HepG2 (cell line): ENCODE measurements around the gene TOR4A. TPM values are rescaled to one million over a fixed set of nuclear protein-coding genes. Genes with fewer than 3 reads are reported as not detected.
A peak's percentile ranks its signal among the peaks of the same experiment; 100 is the strongest.

Experiments
- ADNP ChIP-seq: sonication (generic); formaldehyde crosslinking; IDR thresholded peaks from 2 replicates; pipeline ENCODE4 v1.4.0; 2020; ENCODE audit warnings: missing genetic modification reagents
- ELF3 ChIP-seq: IDR thresholded peaks from 2 replicates; pipeline ENCODE4 v1.6.1; 2016; ENCODE audit warnings: missing genetic modification reagents, missing compliant biosample characterization
- NR2F1 ChIP-seq, 2 experiments: fragments of 450-650 bp in 1 of 2; formaldehyde crosslinking in 1 of 2; IDR thresholded peaks; 2 replicates each; pipeline versions ENCODE4 v1.5.0 to v1.6.1; 2016 to 2020; ENCODE audit warnings: mild to moderate bottlenecking in 1 of 2, missing compliant biosample characterization in 1 of 2, missing genetic modification reagents in 1 of 2, moderate library complexity in 1 of 2
- NR2F6 ChIP-seq, 2 experiments: IDR thresholded peaks; 2 replicates each; pipeline ENCODE4 v1.6.1; 2016; ENCODE audit warnings: antibody characterized with exemption in 1 of 2, mild to moderate bottlenecking in 1 of 2
- REPIN1 ChIP-seq: sonication (generic); formaldehyde crosslinking; IDR thresholded peaks from 2 replicates; pipeline ENCODE4 v1.8.0; 2022; ENCODE audit warnings: missing genetic modification reagents, low read depth, mild to moderate bottlenecking, borderline replicate concordance
- SP1 ChIP-seq, 2 experiments: fragments of 450-650 bp in 1 of 2; sonication (generic) in 1 of 2; formaldehyde crosslinking in 1 of 2; IDR thresholded peaks; 2 replicates each; pipeline versions ENCODE4 v1.4.0 to v1.6.1; 2016 to 2020; ENCODE audit warnings: missing genetic modification reagents in 1 of 2
- SRF ChIP-seq: IDR thresholded peaks from 2 replicates; pipeline ENCODE4 v1.6.1; 2011; ENCODE audit warnings: mild to moderate bottlenecking, low read depth, low read length, moderate library complexity
- U2AF1 ChIP-seq: fragments of 200-400 bp; formaldehyde crosslinking; optimal IDR thresholded peaks from 2 replicates; pipeline ENCODE3; 2017; ENCODE audit warnings: mild to moderate bottlenecking, low read depth, low read length
- ZNF329 ChIP-seq: sonication (generic); formaldehyde crosslinking; IDR thresholded peaks from 2 replicates; pipeline ENCODE4 v1.9.0; 2021; ENCODE audit warnings: low read depth, mild to moderate bottlenecking, missing genetic modification reagents
- ZNF546 ChIP-seq: sonication (generic); formaldehyde crosslinking; conservative IDR thresholded peaks from 2 replicates; pipeline ENCODE4 v1.8.1; 2023; ENCODE audit warnings: mild to moderate bottlenecking, missing genetic modification reagents
- ZNF563 ChIP-seq: sonication (generic); formaldehyde crosslinking; IDR thresholded peaks from 2 replicates; pipeline ENCODE4 v1.8.0; 2022; ENCODE audit warnings: mild to moderate bottlenecking, moderate library complexity, missing genetic modification reagents
- ZNF749 ChIP-seq: sonication (generic); formaldehyde crosslinking; IDR thresholded peaks from 2 replicates; pipeline ENCODE4 v1.8.0; 2022; ENCODE audit warnings: mild to moderate bottlenecking, missing genetic modification reagents, moderate library complexity, borderline replicate concordance
- polyA plus RNA-seq, 8 experiments: library from polyadenylated mRNA; depleted of rRNA in 3 of 8; stranded (reverse) in 7 of 8; unstranded in 1 of 8; fragments of >200 nt; fragmentation: Illumina TruSeq in 4 of 8; extraction: Trizol in 4 of 8; gene quantifications; 2 replicates each; pipeline versions ENCODE4 v1.2.1 to v1.2.3, GENCODE V29; 2011 to 2016; ENCODE audit warnings: low read depth in 4 of 8, missing spikeins in 1 of 8, mixed read lengths in 1 of 8; ENCODE audit not compliant: insufficient read depth in 1 of 8
- total RNA-seq, 5 experiments: library from RNA; depleted of rRNA; stranded (reverse); fragments of >200 nt; fragmentation: Illumina TruSeq; extraction: Trizol; gene quantifications; 2 replicates each; pipeline ENCODE4 v1.2.3, GENCODE V29; 2016; ENCODE audit warnings: low read depth in 1 of 5
- TF ChIP-seq, protein P1 (sequence below): sonication (generic); formaldehyde crosslinking; IDR thresholded peaks from 2 replicates; pipeline ENCODE4 v1.4.0; 2020; ENCODE audit warnings: missing genetic modification reagents, borderline replicate concordance
- TF ChIP-seq, protein P2 (sequence below): sonication (generic); formaldehyde crosslinking; IDR thresholded peaks from 2 replicates; pipeline ENCODE4 v1.4.0; 2020; ENCODE audit warnings: missing genetic modification reagents
- TF ChIP-seq, protein P3 (sequence below): IDR thresholded peaks from 2 replicates; pipeline ENCODE4 v1.6.1; 2016; ENCODE audit warnings: low read depth, missing genetic modification reagents, missing compliant biosample characterization
- TF ChIP-seq, protein P4 (sequence below): sonication (generic); formaldehyde crosslinking; IDR thresholded peaks from 2 replicates; pipeline ENCODE4 v1.4.0; 2020; ENCODE audit warnings: missing genetic modification reagents

The TOR4A gene
- total and polyA plus RNA-seq, 2 of the 13 experiments (the other 11 are each of a cell fraction or from before 2014, with no cell fraction given) = 11.1 to 14.2 TPM

DNA sequence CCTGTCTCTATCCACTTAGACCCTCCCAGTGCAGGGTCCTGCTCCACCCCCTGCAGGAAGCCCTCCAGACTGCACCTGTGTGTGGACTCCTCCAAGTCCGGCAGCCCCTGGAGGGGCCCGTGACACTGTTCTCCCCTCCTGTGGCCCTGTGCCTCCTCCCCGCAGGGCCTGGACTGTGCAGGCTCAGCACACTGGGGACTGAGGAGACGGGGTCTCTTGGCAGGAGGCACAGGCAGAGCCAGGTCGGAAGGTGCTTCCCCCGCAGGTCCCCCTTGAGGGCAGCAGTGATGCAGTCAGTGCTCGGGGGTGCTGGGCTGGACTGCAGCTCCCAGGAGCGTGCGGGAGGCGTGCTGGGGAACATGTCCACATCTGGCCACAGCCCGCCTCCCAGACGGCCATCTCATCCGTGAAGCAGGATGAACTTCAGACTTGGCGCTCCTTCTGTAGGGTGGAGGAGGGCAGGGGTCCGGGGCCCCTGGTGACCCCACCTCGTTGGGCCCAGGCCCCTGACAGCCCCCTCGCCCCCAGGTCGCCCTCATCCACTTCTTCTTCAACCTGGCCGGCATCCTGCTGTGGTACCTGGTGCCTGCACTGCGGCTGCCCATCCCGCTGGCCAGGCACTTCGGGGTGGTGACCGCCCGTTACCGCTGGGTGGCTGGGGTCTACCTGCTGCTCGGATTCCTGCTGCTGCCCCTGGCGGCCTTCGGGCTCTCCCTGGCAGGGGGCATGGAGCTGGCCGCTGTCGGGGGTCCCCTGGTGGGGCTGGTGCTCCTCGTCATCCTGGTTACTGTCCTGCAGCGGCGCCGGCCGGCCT, 41.9 kb upstream of the TOR4A start (continued):
- TF ChIP-seq, protein P1, sequence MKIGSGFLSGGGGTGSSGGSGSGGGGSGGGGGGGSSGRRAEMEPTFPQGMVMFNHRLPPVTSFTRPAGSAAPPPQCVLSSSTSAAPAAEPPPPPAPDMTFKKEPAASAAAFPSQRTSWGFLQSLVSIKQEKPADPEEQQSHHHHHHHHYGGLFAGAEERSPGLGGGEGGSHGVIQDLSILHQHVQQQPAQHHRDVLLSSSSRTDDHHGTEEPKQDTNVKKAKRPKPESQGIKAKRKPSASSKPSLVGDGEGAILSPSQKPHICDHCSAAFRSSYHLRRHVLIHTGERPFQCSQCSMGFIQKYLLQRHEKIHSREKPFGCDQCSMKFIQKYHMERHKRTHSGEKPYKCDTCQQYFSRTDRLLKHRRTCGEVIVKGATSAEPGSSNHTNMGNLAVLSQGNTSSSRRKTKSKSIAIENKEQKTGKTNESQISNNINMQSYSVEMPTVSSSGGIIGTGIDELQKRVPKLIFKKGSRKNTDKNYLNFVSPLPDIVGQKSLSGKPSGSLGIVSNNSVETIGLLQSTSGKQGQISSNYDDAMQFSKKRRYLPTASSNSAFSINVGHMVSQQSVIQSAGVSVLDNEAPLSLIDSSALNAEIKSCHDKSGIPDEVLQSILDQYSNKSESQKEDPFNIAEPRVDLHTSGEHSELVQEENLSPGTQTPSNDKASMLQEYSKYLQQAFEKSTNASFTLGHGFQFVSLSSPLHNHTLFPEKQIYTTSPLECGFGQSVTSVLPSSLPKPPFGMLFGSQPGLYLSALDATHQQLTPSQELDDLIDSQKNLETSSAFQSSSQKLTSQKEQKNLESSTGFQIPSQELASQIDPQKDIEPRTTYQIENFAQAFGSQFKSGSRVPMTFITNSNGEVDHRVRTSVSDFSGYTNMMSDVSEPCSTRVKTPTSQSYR (CRISPR knock-in tag) = no peak
- TF ChIP-seq ADNP (CRISPR knock-in tag) (no peak), SRF (no peak), U2AF1 (peak; percentile 26), ZNF329 (CRISPR knock-in tag) (no peak), SP1 (IDR thresholded peaks at IDR 0.05) (no peak), SP1 (CRISPR knock-in tag; IDR thresholded peaks at IDR 0.05) (no peak), ZNF546 (CRISPR knock-in tag) (peak; percentile 59), ZNF563 (CRISPR knock-in tag) (no peak), ZNF749 (CRISPR knock-in tag) (no peak), NR2F6 (IDR thresholded peaks at IDR 0.05) (peak; percentile 7; the same call in 1 of the 2 replicates), NR2F6 (CRISPR knock-in tag; IDR thresholded peaks at IDR 0.05) (no peak), NR2F1 (CRISPR knock-in tag; IDR thresholded peaks at IDR 0.05) (no peak), ELF3 (peak; percentile 26; the same call in 1 of the 2 replicates), REPIN1 (CRISPR knock-in tag) (no peak; the same call in 1 of the 2 replicates)
- TF ChIP-seq, protein P2, sequence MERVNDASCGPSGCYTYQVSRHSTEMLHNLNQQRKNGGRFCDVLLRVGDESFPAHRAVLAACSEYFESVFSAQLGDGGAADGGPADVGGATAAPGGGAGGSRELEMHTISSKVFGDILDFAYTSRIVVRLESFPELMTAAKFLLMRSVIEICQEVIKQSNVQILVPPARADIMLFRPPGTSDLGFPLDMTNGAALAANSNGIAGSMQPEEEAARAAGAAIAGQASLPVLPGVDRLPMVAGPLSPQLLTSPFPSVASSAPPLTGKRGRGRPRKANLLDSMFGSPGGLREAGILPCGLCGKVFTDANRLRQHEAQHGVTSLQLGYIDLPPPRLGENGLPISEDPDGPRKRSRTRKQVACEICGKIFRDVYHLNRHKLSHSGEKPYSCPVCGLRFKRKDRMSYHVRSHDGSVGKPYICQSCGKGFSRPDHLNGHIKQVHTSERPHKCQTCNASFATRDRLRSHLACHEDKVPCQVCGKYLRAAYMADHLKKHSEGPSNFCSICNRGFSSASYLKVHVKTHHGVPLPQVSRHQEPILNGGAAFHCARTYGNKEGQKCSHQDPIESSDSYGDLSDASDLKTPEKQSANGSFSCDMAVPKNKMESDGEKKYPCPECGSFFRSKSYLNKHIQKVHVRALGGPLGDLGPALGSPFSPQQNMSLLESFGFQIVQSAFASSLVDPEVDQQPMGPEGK (CRISPR knock-in tag) = peak; percentile 79
- TF ChIP-seq, protein P3, sequence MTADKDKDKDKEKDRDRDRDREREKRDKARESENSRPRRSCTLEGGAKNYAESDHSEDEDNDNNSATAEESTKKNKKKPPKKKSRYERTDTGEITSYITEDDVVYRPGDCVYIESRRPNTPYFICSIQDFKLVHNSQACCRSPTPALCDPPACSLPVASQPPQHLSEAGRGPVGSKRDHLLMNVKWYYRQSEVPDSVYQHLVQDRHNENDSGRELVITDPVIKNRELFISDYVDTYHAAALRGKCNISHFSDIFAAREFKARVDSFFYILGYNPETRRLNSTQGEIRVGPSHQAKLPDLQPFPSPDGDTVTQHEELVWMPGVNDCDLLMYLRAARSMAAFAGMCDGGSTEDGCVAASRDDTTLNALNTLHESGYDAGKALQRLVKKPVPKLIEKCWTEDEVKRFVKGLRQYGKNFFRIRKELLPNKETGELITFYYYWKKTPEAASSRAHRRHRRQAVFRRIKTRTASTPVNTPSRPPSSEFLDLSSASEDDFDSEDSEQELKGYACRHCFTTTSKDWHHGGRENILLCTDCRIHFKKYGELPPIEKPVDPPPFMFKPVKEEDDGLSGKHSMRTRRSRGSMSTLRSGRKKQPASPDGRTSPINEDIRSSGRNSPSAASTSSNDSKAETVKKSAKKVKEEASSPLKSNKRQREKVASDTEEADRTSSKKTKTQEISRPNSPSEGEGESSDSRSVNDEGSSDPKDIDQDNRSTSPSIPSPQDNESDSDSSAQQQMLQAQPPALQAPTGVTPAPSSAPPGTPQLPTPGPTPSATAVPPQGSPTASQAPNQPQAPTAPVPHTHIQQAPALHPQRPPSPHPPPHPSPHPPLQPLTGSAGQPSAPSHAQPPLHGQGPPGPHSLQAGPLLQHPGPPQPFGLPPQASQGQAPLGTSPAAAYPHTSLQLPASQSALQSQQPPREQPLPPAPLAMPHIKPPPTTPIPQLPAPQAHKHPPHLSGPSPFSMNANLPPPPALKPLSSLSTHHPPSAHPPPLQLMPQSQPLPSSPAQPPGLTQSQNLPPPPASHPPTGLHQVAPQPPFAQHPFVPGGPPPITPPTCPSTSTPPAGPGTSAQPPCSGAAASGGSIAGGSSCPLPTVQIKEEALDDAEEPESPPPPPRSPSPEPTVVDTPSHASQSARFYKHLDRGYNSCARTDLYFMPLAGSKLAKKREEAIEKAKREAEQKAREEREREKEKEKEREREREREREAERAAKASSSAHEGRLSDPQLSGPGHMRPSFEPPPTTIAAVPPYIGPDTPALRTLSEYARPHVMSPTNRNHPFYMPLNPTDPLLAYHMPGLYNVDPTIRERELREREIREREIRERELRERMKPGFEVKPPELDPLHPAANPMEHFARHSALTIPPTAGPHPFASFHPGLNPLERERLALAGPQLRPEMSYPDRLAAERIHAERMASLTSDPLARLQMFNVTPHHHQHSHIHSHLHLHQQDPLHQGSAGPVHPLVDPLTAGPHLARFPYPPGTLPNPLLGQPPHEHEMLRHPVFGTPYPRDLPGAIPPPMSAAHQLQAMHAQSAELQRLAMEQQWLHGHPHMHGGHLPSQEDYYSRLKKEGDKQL (CRISPR knock-in tag) = no peak
- TF ChIP-seq, protein P4, sequence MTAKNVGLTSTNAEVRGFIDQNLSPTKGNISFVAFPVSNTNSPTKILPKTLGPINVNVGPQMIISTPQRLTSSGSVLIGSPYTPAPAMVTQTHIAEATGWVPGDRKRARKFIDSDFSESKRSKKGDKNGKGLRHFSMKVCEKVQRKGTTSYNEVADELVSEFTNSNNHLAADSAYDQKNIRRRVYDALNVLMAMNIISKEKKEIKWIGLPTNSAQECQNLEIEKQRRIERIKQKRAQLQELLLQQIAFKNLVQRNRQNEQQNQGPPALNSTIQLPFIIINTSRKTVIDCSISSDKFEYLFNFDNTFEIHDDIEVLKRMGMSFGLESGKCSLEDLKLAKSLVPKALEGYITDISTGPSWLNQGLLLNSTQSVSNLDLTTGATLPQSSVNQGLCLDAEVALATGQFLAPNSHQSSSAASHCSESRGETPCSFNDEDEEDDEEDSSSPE (CRISPR knock-in tag) = peak; percentile 55; the same call in 1 of the 2 replicates
